ENCODE data around the gene OPN4.

Gene OPN4

DNA sequence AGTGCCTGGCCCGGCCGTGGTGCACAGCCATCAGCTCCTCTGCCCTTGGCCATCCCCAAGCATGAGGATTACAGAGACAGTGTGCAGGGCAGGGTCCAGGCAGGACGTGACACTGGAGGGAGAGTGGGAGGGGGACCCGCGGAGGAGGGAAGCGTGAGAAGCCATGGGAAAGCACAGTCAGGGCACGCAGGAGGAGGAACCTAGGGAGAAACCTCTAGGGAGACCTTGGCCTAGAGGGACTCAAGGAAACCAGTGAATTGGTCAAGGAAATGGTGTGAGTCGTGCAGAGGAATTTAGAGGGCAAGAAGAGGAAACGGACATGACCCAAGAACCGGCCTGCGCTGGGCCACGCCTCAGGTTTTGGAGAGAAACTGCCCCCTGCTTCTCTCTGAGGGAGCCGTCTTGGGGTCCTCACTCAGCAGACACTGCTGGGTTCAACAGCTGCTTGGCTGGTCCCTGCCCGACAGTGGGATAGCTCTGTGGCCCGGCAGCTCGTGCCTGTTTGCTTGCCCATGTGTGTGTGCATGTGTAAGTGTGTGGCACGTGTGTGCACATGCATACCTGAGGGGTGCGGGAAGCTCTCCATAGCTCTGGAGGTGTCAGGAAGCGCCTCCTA is 3.2 kb downstream of the OPN4 start:
- no peaks in the 10 kb centered on the region for H3K9me3 ChIP-seq (ENCODE audit: control insufficient read depth, low read length)
- no peaks in the 10 kb centered on the region for H3K36me3 ChIP-seq (ENCODE audit: control insufficient read depth, insufficient read depth, low read length, severe bottlenecking)
- no peak overlapping the region for H3K4me3 ChIP-seq (ENCODE audit: low read length)
- no peak for DNase-seq (ENCODE audit: low read depth)
- H3K4me1 ChIP-seq (ENCODE audit: control insufficient read depth, insufficient read depth, low read length), result no peaks in the 10 kb centered on the region
- no peak overlapping the region for H3K9ac ChIP-seq (ENCODE audit: low read length)
- H3K27me3 ChIP-seq (replicated peaks; ENCODE audit: control insufficient read depth, insufficient read depth, low read length), result peaks cover 12% of the 10 kb centered on the region

DNA sequence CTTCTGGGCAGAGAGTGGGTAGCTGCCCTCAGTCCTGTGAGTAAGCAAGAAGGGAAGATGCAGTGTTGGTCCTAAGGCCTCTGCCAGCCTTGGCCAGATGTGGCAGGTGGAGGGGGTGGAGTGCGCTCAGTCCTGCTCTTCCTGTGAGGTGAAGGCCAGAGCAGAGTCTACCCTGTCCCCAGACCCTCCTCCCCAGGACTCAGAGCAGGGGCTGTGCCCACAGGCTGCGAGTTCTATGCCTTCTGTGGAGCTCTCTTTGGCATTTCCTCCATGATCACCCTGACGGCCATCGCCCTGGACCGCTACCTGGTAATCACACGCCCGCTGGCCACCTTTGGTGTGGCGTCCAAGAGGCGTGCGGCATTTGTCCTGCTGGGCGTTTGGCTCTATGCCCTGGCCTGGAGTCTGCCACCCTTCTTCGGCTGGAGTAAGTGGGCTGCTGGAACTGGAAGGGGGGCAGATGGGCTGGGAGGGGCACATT is 4.0 kb downstream of the OPN4 start:
- Histone ChIP-seq H3K9me3 (ENCODE audit: control insufficient read depth, low read length) (no peaks in the 10 kb centered on the region), H3K4me3 (ENCODE audit: low read length) (no peak overlapping the region), H3K27me3 (replicated peaks; ENCODE audit: control insufficient read depth, insufficient read depth, low read length) (peaks cover 13% of the 10 kb centered on the region), H3K36me3 (ENCODE audit: control insufficient read depth, insufficient read depth, low read length, severe bottlenecking) (no peaks in the 10 kb centered on the region), H3K9ac (ENCODE audit: low read length) (no peak overlapping the region), H3K4me1 (ENCODE audit: control insufficient read depth, insufficient read depth, low read length) (no peaks in the 10 kb centered on the region)
- DNase-seq (ENCODE audit: low read depth), result no peak

DNA sequence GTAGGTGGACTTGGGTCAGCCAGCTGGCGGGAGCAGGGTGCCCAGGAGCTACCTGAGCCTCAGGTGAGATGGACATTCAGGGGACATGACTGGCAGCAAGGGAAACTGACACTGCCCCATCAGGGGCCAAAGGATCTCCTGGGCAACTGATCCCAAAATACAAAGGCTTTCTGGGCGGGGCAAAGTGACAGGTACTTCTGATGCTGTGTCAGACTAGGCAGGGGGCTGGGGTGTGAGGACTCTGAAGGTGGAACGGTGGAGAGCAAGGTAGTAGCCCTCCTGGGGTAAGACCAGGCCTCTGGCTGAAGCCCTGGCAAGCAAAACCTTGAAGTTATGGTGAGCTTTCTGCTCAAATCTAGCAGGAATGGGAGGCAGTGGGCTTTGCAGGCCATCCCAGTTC is 4.4 kb downstream of the OPN4 start:
- Histone ChIP-seq H3K4me1 (ENCODE audit: control insufficient read depth, insufficient read depth, low read length) (no peaks in the 10 kb centered on the region), H3K27me3 (replicated peaks; ENCODE audit: control insufficient read depth, insufficient read depth, low read length) (peaks cover 17% of the 10 kb centered on the region), H3K4me3 (ENCODE audit: low read length) (no peak overlapping the region), H3K9me3 (ENCODE audit: control insufficient read depth, low read length) (no peaks in the 10 kb centered on the region), H3K36me3 (ENCODE audit: control insufficient read depth, insufficient read depth, low read length, severe bottlenecking) (no peaks in the 10 kb centered on the region), H3K9ac (ENCODE audit: low read length) (no peak overlapping the region)
- no peak for DNase-seq (ENCODE audit: low read depth)

DNA sequence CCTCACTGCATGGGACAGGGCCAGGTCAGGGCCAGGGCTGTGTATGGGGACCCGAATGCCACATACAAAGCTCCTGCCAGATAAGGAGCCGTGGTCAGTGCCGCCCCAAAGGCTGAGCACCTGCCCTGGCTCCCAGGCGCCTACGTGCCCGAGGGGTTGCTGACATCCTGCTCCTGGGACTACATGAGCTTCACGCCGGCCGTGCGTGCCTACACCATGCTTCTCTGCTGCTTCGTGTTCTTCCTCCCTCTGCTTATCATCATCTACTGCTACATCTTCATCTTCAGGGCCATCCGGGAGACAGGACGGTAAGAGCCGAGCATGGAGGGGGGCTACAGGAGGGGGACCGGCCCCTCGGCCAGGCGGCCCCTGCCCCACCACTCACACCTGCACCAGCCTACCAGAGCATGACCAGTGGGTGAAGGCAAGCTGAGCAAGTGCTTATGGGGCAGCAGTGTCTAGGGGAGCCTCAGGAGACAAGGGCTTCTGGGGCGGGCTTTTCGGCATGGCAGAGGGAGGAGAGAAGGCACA is 4.9 kb downstream of the OPN4 start:
- H3K36me3 ChIP-seq (ENCODE audit: control insufficient read depth, insufficient read depth, low read length, severe bottlenecking), result no peaks in the 10 kb centered on the region
- H3K9me3 ChIP-seq (ENCODE audit: control insufficient read depth, low read length), result no peaks in the 10 kb centered on the region
- H3K9ac ChIP-seq (ENCODE audit: low read length), result no peak overlapping the region
- DNase-seq (ENCODE audit: low read depth), result no peak
- no peak overlapping the region for H3K4me3 ChIP-seq (ENCODE audit: low read length)
- peaks cover 21% of the 10 kb centered on the region for H3K27me3 ChIP-seq (replicated peaks; ENCODE audit: control insufficient read depth, insufficient read depth, low read length)
- H3K4me1 ChIP-seq (ENCODE audit: control insufficient read depth, insufficient read depth, low read length), result no peaks in the 10 kb centered on the region

DNA sequence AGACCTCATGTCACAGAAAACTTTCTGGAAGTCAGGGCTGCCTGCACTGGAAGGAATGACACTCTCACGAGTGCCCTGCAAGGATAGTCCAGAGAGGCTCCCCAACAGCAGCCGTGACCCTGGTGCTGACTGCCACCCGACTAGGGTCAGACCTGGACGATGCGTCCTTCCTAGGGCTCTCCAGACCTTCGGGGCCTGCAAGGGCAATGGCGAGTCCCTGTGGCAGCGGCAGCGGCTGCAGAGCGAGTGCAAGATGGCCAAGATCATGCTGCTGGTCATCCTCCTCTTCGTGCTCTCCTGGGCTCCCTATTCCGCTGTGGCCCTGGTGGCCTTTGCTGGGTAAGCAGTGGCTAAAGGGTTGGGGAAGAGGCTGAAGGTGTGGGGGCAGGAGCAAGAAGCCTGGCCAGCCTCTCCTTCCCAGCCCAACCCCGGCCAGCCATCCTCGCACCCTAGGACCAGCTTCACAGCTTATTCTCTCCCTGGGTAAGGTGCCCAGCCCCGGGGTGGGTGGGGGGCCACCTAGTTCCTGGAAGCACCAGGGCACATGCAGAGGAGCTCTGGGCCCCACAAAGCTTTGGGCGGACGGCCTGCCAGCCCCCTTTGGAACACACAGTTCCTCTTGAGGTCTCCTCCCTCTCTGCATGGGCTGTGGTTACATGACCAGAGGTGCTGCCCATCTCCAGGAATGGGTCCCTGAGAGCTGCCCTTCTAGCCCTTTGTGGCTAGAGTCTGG is 5.5 kb downstream of the OPN4 start:
- no peaks in the 10 kb centered on the region for H3K4me1 ChIP-seq (ENCODE audit: control insufficient read depth, insufficient read depth, low read length)
- no peak overlapping the region for H3K4me3 ChIP-seq (ENCODE audit: low read length)
- H3K27me3 ChIP-seq (replicated peaks; ENCODE audit: control insufficient read depth, insufficient read depth, low read length), result peaks cover 21% of the 10 kb centered on the region
- H3K9me3 ChIP-seq (ENCODE audit: control insufficient read depth, low read length), result no peaks in the 10 kb centered on the region
- DNase-seq (ENCODE audit: low read depth), result no peak
- no peak overlapping the region for H3K9ac ChIP-seq (ENCODE audit: low read length)
- no peaks in the 10 kb centered on the region for H3K36me3 ChIP-seq (ENCODE audit: control insufficient read depth, insufficient read depth, low read length, severe bottlenecking)

DNA sequence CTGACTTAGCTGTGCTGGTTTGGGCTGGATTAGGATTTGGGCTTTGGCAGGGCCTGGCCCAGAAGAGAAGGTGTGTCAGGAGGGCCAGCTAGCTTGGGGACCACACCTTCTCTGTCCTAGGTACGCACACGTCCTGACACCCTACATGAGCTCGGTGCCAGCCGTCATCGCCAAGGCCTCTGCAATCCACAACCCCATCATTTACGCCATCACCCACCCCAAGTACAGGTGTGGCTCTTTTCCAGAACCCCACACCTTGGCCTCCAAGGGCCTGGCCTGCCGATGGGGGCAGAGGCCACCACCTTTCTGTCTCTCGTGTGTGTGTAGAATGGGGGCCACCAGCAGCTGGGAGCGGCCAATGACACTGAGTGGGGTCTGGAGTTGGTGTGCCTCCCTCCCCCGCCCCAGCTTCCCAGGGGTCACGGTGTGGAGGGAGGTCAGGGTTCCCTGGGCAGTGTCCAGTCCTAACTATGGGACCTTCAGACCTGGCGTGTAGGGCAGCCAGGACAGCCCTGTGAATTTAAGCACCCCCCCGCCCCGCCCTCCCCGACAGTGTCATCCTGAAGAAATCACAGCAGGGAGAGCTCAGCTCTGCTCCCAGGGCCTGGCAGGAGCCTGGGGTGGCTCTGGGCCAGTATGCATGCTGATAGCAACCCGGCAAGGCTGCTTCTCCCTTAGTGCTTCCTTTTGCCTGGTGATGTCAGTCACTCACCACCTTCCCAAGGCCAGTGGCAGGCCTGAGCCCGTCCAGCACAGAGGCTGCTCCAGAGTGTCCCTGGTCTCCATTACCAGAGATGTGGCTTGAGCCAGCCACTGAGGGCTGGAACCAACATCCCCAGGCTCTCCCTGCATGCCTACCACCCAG is 7.0 kb downstream of the OPN4 start:
- Histone ChIP-seq H3K9me3 (ENCODE audit: control insufficient read depth, low read length) (no peaks in the 10 kb centered on the region), H3K9ac (ENCODE audit: low read length) (no peak overlapping the region), H3K36me3 (ENCODE audit: control insufficient read depth, insufficient read depth, low read length, severe bottlenecking) (no peaks in the 10 kb centered on the region), H3K27me3 (replicated peaks; ENCODE audit: control insufficient read depth, insufficient read depth, low read length) (peaks cover 32% of the 10 kb centered on the region), H3K4me3 (ENCODE audit: low read length) (no peak overlapping the region), H3K4me1 (ENCODE audit: control insufficient read depth, insufficient read depth, low read length) (no peaks in the 10 kb centered on the region)
- DNase-seq (ENCODE audit: low read depth), result no peak

DNA sequence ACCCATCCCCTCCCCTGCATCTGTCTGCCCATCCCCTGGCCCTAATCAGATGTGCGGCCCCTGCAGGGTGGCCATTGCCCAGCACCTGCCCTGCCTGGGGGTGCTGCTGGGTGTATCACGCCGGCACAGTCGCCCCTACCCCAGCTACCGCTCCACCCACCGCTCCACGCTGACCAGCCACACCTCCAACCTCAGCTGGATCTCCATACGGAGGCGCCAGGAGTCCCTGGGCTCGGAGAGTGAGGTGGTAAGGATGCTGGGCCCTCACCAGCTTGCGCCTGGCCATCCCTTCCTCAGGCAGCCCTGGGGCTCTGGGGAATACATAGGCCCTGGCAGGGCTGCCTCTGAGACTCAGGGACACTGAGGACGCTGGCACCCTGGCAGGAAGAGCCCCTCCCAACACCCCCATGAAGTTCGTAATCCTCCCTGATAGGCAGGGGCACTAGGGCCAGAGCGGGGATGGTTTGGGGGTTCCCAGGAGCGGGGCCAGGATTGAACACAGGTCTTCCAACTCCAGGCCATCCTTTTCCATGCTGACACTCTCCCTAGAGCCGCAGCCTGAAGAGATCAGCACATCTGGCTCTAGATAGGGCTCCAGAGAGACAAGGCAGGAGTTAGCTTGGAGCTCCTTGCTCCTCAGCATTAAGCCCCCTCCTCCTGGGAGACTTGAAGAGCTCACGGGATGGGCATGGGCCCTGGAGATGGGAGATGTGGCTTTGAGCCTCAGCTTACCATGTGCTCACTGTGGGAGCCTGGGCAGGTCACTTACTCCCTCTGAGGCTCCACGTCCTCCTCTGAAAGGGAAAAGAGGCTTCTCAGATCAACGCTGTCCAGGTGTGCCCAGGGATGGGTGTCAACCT is 8.1 kb downstream of the OPN4 start:
- H3K9me3 ChIP-seq (ENCODE audit: control insufficient read depth, low read length), result no peaks in the 10 kb centered on the region
- H3K27me3 ChIP-seq (replicated peaks; ENCODE audit: control insufficient read depth, insufficient read depth, low read length), result peaks cover 42% of the 10 kb centered on the region
- no peak overlapping the region for H3K9ac ChIP-seq (ENCODE audit: low read length)
- H3K4me3 ChIP-seq (ENCODE audit: low read length), result no peak overlapping the region
- no peaks in the 10 kb centered on the region for H3K36me3 ChIP-seq (ENCODE audit: control insufficient read depth, insufficient read depth, low read length, severe bottlenecking)
- no peak for DNase-seq (ENCODE audit: low read depth)
- H3K4me1 ChIP-seq (ENCODE audit: control insufficient read depth, insufficient read depth, low read length), result peaks cover 2% of the 10 kb centered on the region

DNA sequence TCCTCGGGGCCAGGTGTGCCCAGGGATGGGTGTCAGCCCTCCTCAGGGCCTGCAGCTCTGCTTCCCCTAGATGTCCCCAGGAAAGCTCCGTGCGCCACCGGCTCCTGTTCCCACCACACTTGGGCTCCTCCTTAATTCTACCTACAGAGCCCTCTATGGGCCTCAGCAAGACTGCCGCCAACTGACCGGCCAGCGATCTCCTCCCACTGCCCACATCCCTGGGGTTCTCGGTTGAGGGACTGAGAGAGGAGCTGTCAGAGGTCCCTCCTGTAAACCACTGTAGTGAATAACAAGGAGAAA is 8.6 kb downstream of the OPN4 start:
- H3K4me3 ChIP-seq (ENCODE audit: low read length), result no peak overlapping the region
- peaks cover 2% of the 10 kb centered on the region for H3K4me1 ChIP-seq (ENCODE audit: control insufficient read depth, insufficient read depth, low read length)
- DNase-seq (ENCODE audit: low read depth), result no peak
- H3K9ac ChIP-seq (ENCODE audit: low read length), result no peak overlapping the region
- peaks cover 46% of the 10 kb centered on the region for H3K27me3 ChIP-seq (replicated peaks; ENCODE audit: control insufficient read depth, insufficient read depth, low read length)
- no peaks in the 10 kb centered on the region for H3K36me3 ChIP-seq (ENCODE audit: control insufficient read depth, insufficient read depth, low read length, severe bottlenecking)
- H3K9me3 ChIP-seq (ENCODE audit: control insufficient read depth, low read length), result no peaks in the 10 kb centered on the region

DNA sequence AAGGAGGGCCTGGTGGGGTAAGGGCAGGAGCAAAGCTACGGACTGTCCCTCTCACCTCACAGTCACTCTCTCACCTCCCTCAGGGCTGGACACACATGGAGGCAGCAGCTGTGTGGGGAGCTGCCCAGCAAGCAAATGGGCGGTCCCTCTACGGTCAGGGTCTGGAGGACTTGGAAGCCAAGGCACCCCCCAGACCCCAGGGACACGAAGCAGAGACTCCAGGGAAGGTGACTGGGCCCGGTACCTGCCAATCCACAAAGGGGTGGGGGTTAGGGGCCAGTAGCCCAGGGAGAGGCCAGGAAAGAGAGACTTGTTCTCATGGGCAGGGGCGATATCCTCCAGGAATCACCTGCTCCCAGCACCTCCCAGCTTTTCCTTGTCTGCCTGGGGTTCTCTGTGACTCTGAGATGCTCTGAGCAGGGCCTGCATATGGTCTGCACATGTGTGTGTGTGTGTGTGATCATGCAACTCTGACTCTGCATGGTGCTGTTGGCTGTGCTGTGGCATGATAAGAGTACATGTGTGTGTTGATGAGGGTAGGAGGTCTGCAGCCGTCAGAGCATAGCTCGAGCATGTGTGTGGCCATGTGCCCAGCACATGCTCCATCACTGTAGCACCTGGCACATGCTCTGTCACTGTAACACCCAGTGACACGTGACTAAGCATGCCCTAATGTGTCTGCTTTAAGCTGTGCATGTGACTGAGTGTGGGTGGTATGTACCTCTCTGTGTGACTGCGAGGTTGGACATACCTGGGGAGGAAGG is 9.4 kb downstream of the OPN4 start:
- Histone ChIP-seq H3K9ac (ENCODE audit: low read length) (no peak overlapping the region), H3K9me3 (ENCODE audit: control insufficient read depth, low read length) (no peaks in the 10 kb centered on the region), H3K4me3 (ENCODE audit: low read length) (no peak overlapping the region), H3K36me3 (ENCODE audit: control insufficient read depth, insufficient read depth, low read length, severe bottlenecking) (no peaks in the 10 kb centered on the region), H3K4me1 (ENCODE audit: control insufficient read depth, insufficient read depth, low read length) (peaks cover 2% of the 10 kb centered on the region), H3K27me3 (replicated peaks; ENCODE audit: control insufficient read depth, insufficient read depth, low read length) (peaks cover 48% of the 10 kb centered on the region)
- DNase-seq (ENCODE audit: low read depth), result no peak
